Measurements from ENCODE around the gene ARHGEF10L.

GRCh38 chr1:17690906-17691634, 151.6 kb downstream of the ARHGEF10L start:
- no peak for TF ChIP-seq CTCF (IDR thresholded peaks at IDR 0.05)
- TF ChIP-seq POLR2A (IDR thresholded peaks at IDR 0.05): no peak

Measured in prostate gland (tissue), 2 donors.